TTC549 (cell line): ENCODE results near the gene SPRED1.

ENCODE experiments used
- FAIRE-seq: peaks from 2 replicates; lab custom pipeline; 2012; peaks lifted over from hg19 to GRCh38; lab: Jason Lieb, UNC

Gene SPRED1

DNA sequence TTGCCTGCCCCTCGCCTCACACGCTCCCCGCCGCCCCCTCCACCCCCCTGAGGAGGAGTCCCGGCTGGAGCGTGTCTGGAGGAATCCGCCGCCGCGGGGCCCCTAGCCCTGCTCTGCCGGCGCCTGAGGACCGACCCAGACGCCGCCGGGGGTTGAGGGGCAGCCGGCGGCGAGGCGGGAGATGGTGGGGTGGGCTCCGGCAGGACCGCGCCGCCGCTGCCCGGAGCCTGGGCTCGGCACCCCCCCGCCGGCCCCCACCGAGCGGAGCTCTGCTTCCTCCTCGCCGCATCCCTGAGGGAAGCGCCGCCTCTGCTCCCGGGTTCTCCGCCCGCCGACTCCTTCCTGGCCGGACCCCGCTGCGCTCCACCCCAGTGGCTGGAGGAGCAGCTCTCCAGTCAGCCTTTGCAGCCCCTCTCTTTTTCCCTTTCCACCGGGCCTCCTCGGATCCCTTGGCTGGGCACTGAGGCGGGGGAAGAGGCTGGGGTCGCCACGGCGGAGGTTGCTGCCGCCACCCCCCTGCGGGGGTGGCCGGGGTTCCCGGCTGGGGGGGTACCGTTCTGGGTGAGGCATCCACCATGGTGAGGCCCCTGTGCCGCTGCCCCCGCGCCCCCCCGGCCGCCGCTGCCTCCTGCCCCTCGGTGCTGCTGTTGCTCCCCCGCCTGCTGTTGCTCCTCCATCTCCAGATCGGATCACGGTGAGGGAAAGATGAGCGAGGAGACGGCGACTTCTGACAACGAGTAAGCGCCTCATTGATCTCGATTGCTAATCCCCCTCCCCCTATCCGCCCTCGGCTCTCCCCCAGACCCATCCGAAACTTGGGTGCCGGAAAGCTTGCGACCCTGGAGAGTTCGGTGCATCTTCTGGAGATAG is at the start of gene SPRED1:
SPRED1 (plus strand) TSS at position 356 of the 870 bp plus-strand sequence; CDS start at position 706, 350 bp downstream.
- no peak for FAIRE-seq

DNA sequence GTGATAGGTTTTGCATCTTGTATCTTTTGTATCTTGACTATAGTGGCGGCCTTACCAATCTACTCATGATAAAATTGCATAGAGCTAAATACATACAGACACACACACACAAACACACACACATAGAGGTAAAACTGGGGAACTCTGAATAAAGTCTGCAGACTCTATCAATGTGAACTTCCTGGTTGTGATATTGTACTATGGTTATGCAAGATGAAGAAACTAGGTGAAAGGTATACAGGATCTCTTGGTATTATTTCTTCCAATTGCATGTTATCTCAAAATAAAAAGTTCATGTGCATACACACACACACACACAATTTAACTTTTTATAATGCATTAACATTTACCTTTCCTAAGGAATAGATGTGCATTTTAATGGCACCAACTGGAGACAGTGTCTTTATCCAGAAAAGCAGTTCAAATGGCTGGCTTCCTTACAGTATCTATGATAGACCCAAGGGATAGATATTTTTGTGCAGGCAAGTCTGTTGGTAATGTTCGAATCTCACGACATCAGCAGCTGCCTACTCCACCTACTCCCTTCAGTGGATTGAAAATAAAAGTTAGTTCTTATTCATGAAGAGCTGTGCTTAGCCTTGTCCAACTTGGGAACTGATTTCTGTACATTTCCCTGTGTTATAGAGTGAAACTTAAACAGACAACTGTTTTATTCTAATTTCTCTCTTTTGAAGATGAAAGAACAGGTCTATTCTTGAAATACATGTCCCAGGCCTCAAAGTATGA is 46.9 kb upstream of the SPRED1 start:
- FAIRE-seq: no peak

DNA sequence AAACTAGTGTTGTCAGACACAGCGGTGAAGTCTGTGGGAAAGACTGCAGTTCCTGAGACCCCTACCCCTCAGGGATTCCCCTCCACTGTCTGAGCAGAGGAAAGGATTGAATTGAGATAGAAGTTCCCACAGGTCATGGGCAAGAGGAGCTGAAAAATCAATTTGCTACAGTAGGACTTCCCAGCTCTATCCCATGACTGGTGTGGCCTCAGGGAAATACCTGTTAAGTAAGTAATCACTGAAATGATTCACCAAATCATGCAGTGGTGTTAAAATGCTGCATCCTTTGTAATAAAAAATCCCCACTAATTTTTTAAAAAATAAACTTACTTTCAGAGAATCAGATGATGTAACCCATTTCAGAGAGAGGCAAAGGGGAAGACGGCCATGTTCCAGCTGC is 45.0 kb upstream of the SPRED1 start:
- FAIRE-seq: no peak

DNA sequence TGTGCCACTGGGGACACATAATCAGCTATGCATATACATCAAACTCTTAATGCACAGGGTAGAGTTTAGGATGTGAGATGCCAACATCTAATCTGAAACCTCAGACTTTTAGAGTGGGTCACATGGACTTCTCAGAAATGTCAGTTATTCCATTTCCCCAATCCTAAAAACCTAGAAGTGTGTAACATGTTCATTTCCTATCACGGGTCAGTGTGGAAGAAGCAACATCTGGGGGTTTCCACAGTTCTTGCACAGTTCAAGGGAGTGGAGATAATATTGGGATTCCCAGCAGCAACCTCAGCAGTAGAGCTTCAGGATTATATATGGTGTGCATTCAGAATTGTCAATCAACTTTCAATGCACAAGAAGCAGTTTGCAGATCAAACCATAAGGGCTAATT is 44.4 kb upstream of the SPRED1 start:
- no peak for FAIRE-seq

DNA sequence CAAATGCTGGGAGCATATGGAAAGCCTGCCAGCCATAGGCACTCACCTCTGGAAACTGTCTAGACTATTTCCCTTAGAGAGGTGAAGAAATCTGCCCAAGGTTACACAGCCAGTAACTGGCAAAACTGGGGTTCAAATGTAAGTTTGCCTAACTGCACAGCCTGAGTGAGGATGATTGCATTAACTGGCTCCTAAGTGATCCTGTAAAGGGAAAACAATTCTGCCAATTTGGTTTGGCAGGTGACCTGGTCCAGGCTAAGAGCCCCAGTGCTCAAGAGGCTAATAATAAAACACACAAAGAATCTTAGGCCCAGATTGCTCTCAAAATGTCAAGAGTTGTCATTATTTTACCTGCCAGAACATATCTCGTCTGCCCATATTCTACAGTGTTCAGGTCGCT is 43.9 kb upstream of the SPRED1 start:
- no peak for FAIRE-seq

DNA sequence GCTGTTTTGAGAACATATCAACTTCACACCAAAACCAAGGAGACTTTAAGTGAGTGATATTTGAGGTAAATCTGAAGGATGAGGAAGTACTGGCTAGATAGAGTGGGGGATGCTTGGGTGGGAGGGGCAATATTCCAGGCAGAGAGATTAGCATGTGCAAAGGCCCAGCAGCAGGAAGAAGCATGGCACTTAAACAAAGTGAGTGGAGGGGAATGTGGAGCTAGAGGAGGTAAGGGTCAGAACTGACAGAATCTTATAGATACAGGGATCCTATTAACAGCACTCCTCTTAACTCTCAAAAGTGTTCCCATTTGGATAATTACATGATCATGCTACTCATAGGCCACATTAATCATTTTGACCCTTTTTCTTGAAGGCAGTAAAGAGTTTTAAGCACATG is 41.4 kb upstream of the SPRED1 start:
- FAIRE-seq: no peak

DNA sequence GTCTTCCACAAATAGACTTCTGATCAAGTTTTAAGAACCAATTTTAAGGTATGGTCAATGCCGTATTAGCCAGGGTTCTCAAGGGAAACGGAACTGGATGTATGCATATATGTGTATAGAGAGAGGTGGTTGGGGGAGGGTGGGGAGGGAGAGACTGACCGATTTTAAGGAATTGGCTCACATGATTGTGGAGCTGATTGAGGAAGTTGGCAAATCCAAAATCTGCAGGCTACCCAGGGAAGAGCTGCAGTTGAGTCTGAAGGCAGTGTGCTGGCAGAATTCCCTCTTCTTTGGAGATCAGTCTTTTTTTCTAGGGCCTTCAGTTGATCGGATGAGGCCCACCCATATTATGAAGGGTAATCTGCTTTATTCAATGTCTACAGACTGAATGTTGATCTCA is 40.8 kb upstream of the SPRED1 start:
- no peak for FAIRE-seq

DNA sequence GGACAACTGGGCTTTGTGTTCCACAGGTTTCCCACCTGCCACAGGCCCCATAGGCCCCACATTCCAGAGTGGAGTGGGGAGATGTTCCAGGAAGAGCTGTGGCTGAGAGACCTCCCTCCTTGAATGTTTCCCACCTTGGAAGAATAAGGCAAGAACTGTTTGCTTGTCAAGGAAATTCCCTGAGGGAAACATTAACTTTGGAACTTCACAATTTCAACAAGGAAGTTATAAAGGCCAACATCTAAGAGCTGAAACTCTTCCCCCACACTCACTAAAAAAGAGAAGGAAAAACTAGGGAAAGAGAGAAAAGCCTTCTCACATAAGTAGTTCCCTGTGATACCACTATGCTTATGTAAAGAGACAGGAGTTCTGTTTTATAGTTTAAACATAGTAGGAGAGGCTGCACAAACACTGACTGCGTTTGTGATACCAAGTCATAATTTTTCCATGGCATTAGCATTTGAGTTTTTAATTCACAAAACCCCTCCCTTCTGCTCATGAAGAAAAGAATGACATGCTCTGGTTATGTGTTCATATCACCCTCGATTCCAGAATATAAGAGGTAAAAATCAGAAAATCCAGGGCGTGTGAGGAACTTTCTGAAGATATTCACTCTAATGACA is 39.8 kb upstream of the SPRED1 start:
- no peak for FAIRE-seq

DNA sequence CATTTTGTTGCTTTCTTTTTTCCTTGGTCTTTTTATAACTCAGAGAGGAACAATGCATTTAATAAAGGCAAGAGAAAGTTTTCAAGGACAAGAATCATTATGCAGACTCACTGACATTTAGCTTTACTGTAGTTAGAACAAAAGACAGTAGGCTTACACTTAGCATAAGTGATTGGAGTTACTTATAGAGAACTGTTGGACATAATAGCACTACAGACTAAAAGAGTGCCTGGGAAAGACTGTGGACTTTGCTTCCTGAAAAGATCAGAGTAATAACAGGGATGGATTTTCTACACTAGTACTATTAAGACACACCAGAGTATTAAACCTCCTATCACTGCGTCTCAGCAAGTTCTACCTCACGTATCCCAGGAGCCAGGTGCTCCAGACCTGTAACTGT is 39.3 kb upstream of the SPRED1 start:
- FAIRE-seq: no peak

DNA sequence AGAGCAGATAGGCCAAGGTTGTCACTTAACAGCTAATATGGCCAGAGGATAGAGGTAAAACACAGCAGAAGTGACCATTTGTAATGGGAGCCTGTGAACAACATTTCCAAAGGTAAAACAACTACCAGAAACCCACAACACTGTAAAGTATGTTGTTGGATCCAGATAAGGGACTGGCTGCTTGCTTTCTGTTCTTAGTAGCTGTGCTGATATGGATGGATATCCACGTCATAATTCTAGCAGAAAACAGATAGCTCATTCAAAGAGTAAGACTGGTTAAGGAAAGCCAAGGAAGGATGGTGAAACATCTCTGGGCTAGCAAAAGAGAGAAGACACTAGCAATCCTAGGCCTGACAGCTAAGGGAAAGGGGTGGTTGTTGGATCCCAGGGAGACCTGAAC is 36.9 kb upstream of the SPRED1 start:
- FAIRE-seq: no peak

DNA sequence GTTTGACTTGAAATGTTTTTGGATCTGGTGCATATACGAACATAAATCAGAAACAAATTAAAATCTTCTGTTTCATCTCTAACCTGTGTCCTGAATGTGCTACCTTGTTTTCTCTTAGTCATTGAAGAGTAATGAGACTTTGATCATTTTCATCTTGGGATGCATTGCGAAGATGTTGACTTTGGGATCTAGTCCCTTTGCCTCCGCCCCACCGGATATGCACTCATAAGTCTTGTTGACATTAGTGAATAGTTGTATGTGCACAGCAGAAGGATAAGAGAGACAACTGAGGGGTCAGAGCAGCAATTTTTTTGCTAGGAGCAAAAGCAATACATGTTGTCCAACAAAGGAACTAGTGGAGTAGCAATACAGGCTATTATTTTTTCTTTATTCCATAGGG is 35.9 kb upstream of the SPRED1 start:
- no peak for FAIRE-seq

DNA sequence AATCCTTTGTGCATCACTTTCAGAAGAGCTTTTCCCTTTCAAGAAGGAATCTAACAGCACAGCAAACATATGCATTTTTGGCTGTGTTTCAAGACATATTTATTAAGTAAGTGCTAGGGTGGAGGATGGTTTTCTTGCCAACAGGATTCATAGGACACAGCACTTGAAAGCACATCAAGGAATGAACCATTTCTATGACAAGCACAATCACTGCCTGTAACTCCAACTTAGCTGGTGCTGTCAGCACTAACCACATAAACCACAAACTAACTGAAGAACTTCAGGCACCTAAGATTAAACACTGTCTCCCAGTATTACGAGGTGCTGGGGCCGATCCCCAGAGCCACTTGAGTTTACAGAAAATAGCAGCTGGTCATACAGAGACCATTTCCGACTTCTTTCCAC is 35.4 kb upstream of the SPRED1 start:
- FAIRE-seq: no peak

DNA sequence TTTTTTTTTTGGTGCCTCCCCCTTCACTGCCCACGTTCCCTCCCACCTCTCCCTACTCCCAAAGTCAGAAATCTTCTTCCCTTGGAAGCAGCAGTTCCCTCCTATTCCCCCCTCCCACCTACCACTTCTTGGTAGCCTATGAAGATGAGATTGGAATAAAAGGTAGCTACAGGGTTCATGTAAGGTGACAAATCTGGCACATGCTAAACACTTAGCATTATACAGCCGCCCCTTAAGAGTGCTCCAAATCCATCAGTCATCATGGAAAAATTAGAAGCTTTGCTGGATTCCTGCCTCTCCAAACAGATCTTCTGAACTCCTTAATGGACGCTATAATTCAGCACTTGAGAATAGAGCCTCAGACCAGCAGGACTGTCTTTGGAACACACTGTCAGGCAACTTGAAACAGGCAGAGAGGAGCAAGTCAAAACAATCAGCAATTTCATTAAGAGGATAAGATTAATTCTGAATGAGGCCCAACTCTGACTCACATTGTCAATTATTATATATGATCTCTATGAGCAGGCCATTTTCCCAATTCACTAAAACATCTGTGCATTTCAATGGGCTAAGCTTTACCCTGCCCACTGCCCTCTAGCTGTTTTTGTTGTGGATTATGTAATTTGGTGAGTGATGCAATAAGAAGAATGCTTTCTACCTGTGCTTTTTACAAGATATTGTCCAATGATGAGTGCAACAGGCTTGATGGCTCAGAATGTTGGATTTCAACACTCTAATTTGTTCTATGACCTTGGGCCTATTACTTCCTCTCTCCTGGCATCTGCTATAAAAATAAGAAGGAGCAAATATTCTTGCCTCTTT is 34.6 kb upstream of the SPRED1 start:
- no peak for FAIRE-seq

DNA sequence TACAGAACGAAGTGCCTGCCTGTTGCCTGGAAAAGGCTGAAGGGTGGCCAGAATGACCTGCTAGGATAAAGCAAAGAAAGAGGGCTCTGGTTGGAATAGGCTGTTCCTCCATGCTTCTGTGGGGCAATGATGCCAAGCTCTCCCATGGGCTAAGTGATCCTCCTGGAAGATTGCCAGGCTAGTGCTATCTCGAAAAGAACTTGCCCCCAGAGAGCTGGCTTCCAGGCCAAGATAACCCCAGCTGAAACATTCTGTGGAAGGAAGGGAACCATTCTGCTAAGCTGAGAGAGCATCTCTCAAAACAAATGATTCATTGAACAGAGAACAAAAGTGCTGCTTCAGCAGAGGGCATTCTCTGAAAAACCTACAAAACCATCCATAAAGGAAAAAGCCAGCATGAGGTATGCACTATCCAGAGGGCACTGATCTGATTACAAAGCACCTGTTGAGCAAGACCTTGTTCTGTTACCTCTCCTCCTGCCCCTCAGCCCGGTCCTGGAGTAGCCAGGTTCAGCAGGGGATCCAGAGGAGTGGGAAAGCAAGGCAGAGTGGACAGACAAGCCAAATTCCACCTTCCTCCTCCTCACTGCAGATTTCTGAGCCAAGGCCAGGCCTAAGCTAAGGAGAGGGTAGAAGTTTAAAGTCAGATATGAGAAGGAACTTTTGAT is 31.9 kb upstream of the SPRED1 start:
- FAIRE-seq: no peak

DNA sequence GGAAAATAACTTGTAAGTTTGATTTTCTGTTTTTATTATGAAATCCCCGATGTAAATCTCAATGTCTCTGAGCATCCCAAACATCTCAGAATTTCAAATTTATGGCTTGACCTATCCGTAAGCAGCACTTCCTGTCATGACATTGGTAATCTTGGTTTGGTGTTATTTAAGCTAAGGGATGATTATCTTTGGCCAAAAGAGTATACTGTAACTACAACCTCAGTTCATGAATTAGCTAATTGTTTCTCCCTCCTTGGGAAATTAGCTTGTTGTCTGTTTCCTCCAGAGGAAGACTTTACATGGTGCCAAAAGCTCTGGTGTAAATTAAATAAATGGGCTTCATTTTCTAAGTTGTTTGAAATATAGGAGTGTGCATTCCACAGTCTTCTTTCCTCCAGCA is 28.1 kb upstream of the SPRED1 start:
- no peak for FAIRE-seq

DNA sequence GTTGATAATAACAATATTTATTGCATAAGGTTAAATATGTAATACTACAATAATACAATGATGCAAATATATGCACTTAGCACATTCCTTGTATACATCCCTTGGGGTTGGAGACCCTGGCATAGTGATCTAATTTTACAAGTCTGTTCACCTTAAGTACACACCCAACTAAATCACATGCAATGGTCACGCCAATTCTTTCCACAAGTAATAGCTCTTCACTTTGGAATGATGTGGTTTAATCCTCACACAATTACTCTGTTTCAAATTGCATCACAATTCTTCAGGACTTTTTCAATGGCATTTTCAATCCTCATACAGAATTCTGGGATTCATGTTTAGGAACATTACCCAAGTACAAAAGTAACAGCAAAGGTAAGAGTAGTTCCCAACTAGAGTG is 27.3 kb upstream of the SPRED1 start:
- no peak for FAIRE-seq

DNA sequence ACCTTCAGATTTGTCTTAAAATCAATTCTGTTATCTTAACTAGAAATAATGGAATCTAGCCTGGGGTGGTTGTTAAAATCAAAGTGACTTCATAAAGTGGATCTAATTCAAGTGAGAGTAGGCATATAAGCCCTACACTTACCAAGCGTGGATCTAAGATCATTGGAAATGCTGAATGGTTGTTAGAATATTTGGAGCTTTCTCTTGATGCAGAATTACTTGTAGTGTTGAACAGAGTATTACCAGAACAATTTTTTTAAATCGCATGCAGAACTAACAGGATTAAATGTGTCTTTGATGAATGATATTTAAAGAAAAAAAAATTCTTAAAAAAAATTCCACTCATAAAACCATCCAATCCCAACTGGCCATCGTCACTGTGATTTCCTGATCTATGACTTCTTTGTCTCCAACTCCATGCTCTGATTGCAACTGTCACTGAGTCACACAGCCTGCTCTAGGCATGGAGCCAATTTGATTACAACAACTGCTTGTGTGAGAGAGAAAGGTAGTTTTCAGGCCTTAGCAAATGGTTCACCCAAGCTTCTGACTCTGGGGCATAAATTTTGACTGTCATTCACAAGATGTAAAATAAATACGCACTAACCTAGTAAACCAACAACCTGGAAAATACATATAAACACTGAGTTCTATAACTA is 25.9 kb upstream of the SPRED1 start:
- FAIRE-seq: no peak

DNA sequence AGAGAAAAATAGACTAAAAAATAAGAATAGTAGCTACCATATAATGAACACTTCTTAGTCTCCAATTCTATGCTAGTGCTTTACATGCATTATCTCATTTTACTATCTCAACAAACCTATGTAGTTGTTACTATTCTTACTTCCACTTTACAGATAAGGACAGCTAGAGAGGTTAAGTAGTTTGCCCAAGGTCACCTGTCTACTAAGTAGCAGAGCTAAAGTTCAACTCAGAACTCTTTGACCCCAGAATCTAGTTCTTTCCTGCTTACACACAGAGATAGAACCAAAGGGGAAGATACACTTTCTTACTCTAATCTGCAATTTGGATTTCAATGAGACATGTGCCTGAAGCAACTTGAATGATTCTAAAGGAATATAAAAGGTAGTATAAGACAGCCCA is 24.7 kb upstream of the SPRED1 start:
- no peak for FAIRE-seq

DNA sequence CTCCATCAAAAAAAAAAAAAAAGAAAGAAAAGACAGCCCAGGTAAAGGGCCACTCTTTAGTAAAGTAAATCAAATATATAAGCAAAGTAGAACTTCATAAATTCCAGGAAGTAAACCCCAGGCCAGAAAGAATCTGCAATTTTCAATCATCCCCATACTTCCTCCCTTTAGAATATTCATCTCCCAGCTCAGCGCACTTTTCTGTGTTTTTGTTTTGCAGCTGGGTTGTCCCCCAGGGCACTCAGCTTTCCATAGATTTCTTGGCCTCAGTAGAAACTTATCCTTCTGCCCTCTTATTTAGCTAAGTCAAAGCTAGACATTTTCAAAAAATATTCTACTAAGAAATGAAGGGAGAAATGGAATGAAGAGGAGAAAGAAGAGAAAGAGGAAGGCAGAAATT is 24.0 kb upstream of the SPRED1 start:
- FAIRE-seq: no peak

DNA sequence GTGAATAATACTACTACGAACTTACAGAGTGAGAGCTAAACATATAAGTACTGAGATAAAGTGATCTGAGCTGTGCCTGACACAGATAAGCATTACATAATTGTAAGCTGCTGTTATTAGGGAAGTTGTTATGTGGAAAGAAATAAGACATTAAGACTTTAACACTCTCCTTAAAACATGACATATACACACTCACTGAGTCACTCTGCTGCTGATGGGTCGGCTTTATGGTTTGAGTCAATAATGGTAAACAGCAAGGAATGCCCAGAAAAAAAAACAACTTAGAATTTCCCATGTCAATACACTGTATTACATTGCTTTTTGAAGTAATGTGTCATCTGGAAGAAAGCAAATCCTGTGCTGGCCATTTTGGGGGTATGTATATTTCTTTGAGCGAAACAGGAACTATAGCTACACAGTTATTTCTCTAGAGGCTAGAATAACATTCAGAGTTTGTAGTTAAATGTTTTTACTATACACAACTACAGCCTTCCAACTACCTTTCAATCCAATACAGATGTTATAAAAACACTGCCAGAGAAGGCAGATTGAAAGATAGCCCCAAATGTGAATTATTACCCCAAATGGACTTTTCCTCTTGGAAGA is 22.8 kb upstream of the SPRED1 start:
- no peak for FAIRE-seq

DNA sequence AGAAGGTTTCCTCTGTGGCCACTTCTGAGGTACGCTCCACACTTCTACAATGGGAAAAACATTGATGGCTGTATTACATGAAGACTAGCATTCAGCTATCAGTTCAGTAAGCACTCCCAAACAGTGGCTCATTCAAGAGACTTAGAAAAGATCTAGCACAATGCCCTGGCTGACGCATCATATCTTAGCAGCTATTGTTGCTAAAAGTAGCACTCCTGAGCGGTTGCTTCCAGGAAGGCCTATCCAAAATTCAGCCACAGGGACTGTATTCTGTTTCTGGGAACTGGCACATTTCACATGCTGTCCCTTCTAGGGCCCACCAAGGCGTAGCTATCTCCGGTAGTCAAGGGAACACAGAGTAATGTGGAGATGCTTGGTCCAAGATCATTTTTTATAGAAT is 21.2 kb upstream of the SPRED1 start:
- no peak for FAIRE-seq
